Measurements from ENCODE around the gene FXYD2. TPM values are rescaled to one million over a fixed set of nuclear protein-coding genes. Genes with fewer than 3 reads are reported as not detected.
"Not testable (repeated sequence)": the region's sequence is repeated elsewhere in the genome, so short reads cannot be mapped to it uniquely, and the experiment has no call there.

The FXYD2 gene
- total RNA-seq, 1 experiment from 2014 or later: 1.4 TPM

DNA sequence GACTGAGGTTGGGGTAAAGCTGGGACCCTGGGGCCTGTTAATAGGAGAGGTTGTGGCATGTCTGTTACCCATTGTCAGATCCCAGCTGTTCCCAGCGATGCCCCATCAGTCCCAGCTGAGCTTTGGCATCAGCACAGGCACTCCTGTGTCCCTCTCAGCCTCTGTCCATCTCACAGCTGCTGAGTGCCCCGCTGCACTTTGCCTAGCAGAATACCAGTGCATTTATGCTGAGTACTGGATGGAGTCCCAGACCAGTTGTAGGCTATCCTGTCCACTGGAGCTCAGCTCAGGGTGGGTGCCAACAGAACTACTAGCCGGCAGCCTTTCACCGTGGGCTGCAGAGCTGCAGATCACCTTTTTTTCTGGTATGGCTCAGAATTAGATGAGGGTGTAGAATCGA, 42.0 kb upstream of the FXYD2 start (continued):
- TF ChIP-seq ZNF396 (CRISPR knock-in tag; IDR thresholded peaks at IDR 0.05; ENCODE audit: borderline replicate concordance) (no peak), CREB1 (CRISPR knock-in tag; IDR thresholded peaks at IDR 0.05) (no peak), JUN (CRISPR knock-in tag; IDR thresholded peaks at IDR 0.05) (no peak), SOX15 (CRISPR knock-in tag; IDR thresholded peaks at IDR 0.05) (no peak), OVOL2 (CRISPR knock-in tag; IDR thresholded peaks at IDR 0.05; ENCODE audit: borderline replicate concordance) (no peak), PRRX2 (CRISPR knock-in tag; IDR thresholded peaks at IDR 0.05) (no peak), TP53 (CRISPR knock-in tag; IDR thresholded peaks at IDR 0.05) (no peak), SMAD4 (CRISPR knock-in tag; IDR thresholded peaks at IDR 0.05) (no peak)
- TF ChIP-seq, protein P1, sequence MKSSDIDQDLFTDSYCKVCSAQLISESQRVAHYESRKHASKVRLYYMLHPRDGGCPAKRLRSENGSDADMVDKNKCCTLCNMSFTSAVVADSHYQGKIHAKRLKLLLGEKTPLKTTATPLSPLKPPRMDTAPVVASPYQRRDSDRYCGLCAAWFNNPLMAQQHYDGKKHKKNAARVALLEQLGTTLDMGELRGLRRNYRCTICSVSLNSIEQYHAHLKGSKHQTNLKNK (CRISPR knock-in tag; IDR thresholded peaks at IDR 0.05): no peak
- TF ChIP-seq, protein P2, sequence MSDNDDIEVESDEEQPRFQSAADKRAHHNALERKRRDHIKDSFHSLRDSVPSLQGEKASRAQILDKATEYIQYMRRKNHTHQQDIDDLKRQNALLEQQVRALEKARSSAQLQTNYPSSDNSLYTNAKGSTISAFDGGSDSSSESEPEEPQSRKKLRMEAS (CRISPR knock-in tag; IDR thresholded peaks at IDR 0.05): no peak
- TF ChIP-seq, protein P3, sequence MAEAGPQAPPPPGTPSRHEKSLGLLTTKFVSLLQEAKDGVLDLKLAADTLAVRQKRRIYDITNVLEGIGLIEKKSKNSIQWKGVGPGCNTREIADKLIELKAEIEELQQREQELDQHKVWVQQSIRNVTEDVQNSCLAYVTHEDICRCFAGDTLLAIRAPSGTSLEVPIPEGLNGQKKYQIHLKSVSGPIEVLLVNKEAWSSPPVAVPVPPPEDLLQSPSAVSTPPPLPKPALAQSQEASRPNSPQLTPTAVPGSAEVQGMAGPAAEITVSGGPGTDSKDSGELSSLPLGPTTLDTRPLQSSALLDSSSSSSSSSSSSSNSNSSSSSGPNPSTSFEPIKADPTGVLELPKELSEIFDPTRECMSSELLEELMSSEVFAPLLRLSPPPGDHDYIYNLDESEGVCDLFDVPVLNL (CRISPR knock-in tag; IDR thresholded peaks at IDR 0.05; ENCODE audit: borderline replicate concordance, low read depth): no peak
- TF ChIP-seq, protein P4, sequence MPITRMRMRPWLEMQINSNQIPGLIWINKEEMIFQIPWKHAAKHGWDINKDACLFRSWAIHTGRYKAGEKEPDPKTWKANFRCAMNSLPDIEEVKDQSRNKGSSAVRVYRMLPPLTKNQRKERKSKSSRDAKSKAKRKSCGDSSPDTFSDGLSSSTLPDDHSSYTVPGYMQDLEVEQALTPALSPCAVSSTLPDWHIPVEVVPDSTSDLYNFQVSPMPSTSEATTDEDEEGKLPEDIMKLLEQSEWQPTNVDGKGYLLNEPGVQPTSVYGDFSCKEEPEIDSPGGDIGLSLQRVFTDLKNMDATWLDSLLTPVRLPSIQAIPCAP (CRISPR knock-in tag; IDR thresholded peaks at IDR 0.05): no peak

DNA sequence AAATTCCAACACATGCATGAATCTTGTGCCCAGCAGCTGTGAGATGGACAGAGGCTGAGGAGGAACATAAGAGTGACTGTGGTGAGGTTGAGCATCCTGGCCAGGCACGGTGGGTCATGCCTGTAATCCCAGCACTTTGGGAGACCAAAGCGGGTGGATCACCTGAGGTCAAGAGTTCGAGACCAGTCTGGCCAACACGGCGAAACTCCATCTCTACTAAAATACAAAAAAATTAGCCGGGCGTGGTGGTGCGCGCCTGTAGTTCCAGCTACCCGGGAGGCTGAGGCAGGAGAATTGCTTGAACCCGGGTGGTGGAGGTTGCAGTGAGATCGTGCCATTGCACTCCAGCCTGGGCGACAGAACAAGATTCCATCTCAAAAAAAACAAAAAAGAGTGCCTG, 41.0 kb upstream of the FXYD2 start:
- ATAC-seq; H3K9me3 Mint-ChIP-seq; H3K4me3 Mint-ChIP-seq; H3K36me3 Mint-ChIP-seq; DNase-seq (ENCODE audit: low spot score); H3K27ac Mint-ChIP-seq; POLR2A ChIA-PET: not testable (repeated sequence)
- CTCF ChIA-PET: interaction anchor here (1.8 kb wide), 1 partner anchor 81 kb away, joined by 7 read pairs; no protein-coding TSS in a partner anchor
- H3K4me1 Mint-ChIP-seq: peaks cover 50% of the 10 kb centered on the region
- peaks cover 46% of the 10 kb centered on the region for H3K27me3 Mint-ChIP-seq (ENCODE audit: low read depth)

DNA sequence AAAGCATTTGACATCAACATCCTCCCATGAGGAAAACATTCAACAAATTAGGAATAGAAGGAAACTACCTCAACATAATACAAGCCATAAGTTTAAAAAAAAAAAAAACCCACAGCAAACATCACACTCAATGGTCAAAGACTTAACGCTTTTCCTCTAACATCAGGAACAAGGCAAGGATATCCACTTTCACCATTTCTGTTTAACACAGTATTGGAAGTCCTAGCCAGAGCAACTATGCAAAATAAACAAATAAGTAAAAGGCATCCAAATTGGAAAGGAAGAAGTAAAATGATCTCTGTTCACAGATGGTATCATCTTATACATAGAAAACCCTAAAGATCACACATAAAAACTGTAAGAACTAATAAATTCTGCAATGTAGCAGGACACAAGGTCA, 38.8 kb upstream of the FXYD2 start:
- ChIA-PET POLR2A (no interaction called here), CTCF (no interaction called here)
- TF ChIP-seq, protein P5, sequence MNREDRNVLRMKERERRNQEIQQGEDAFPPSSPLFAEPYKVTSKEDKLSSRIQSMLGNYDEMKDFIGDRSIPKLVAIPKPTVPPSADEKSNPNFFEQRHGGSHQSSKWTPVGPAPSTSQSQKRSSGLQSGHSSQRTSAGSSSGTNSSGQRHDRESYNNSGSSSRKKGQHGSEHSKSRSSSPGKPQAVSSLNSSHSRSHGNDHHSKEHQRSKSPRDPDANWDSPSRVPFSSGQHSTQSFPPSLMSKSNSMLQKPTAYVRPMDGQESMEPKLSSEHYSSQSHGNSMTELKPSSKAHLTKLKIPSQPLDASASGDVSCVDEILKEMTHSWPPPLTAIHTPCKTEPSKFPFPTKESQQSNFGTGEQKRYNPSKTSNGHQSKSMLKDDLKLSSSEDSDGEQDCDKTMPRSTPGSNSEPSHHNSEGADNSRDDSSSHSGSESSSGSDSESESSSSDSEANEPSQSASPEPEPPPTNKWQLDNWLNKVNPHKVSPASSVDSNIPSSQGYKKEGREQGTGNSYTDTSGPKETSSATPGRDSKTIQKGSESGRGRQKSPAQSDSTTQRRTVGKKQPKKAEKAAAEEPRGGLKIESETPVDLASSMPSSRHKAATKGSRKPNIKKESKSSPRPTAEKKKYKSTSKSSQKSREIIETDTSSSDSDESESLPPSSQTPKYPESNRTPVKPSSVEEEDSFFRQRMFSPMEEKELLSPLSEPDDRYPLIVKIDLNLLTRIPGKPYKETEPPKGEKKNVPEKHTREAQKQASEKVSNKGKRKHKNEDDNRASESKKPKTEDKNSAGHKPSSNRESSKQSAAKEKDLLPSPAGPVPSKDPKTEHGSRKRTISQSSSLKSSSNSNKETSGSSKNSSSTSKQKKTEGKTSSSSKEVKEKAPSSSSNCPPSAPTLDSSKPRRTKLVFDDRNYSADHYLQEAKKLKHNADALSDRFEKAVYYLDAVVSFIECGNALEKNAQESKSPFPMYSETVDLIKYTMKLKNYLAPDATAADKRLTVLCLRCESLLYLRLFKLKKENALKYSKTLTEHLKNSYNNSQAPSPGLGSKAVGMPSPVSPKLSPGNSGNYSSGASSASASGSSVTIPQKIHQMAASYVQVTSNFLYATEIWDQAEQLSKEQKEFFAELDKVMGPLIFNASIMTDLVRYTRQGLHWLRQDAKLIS (CRISPR knock-in tag; IDR thresholded peaks at IDR 0.05; ENCODE audit: borderline replicate concordance): no peak
- TF ChIP-seq TEAD1 (CRISPR knock-in tag; IDR thresholded peaks at IDR 0.05) (no peak), NFATC4 (CRISPR knock-in tag; IDR thresholded peaks at IDR 0.05) (no peak), SP1 (CRISPR knock-in tag; conservative IDR thresholded peaks at IDR 0.05) (no peak), ZNF232 (CRISPR knock-in tag; IDR thresholded peaks at IDR 0.05) (no peak), ZBTB21 (CRISPR knock-in tag; IDR thresholded peaks at IDR 0.05; ENCODE audit: borderline replicate concordance) (no peak), HMGA2 (CRISPR knock-in tag; IDR thresholded peaks at IDR 0.05) (no peak)
- TF ChIP-seq, protein P4 (CRISPR knock-in tag; IDR thresholded peaks at IDR 0.05): no peak
- TF ChIP-seq, protein P6, sequence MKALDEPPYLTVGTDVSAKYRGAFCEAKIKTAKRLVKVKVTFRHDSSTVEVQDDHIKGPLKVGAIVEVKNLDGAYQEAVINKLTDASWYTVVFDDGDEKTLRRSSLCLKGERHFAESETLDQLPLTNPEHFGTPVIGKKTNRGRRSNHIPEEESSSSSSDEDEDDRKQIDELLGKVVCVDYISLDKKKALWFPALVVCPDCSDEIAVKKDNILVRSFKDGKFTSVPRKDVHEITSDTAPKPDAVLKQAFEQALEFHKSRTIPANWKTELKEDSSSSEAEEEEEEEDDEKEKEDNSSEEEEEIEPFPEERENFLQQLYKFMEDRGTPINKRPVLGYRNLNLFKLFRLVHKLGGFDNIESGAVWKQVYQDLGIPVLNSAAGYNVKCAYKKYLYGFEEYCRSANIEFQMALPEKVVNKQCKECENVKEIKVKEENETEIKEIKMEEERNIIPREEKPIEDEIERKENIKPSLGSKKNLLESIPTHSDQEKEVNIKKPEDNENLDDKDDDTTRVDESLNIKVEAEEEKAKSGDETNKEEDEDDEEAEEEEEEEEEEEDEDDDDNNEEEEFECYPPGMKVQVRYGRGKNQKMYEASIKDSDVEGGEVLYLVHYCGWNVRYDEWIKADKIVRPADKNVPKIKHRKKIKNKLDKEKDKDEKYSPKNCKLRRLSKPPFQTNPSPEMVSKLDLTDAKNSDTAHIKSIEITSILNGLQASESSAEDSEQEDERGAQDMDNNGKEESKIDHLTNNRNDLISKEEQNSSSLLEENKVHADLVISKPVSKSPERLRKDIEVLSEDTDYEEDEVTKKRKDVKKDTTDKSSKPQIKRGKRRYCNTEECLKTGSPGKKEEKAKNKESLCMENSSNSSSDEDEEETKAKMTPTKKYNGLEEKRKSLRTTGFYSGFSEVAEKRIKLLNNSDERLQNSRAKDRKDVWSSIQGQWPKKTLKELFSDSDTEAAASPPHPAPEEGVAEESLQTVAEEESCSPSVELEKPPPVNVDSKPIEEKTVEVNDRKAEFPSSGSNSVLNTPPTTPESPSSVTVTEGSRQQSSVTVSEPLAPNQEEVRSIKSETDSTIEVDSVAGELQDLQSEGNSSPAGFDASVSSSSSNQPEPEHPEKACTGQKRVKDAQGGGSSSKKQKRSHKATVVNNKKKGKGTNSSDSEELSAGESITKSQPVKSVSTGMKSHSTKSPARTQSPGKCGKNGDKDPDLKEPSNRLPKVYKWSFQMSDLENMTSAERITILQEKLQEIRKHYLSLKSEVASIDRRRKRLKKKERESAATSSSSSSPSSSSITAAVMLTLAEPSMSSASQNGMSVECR (CRISPR knock-in tag; IDR thresholded peaks at IDR 0.05; ENCODE audit: borderline replicate concordance): no peak
- TF ChIP-seq, protein P7, sequence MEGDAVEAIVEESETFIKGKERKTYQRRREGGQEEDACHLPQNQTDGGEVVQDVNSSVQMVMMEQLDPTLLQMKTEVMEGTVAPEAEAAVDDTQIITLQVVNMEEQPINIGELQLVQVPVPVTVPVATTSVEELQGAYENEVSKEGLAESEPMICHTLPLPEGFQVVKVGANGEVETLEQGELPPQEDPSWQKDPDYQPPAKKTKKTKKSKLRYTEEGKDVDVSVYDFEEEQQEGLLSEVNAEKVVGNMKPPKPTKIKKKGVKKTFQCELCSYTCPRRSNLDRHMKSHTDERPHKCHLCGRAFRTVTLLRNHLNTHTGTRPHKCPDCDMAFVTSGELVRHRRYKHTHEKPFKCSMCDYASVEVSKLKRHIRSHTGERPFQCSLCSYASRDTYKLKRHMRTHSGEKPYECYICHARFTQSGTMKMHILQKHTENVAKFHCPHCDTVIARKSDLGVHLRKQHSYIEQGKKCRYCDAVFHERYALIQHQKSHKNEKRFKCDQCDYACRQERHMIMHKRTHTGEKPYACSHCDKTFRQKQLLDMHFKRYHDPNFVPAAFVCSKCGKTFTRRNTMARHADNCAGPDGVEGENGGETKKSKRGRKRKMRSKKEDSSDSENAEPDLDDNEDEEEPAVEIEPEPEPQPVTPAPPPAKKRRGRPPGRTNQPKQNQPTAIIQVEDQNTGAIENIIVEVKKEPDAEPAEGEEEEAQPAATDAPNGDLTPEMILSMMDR (IDR thresholded peaks at IDR 0.05): no peak
- H3K4me3 Mint-ChIP-seq: no peak overlapping the region
- H3K4me1 Mint-ChIP-seq: peaks cover 31% of the 10 kb centered on the region
- peaks cover 27% of the 10 kb centered on the region for H3K27me3 Mint-ChIP-seq (ENCODE audit: low read depth)
- no peaks in the 10 kb centered on the region for H3K36me3 Mint-ChIP-seq
- DNase-seq (ENCODE audit: low spot score) (no peak), ATAC-seq (no peak)
- no peak overlapping the region for H3K27ac Mint-ChIP-seq
- no peaks in the 10 kb centered on the region for H3K9me3 Mint-ChIP-seq

Data from WTC11 (cell line).